Mucosa of descending colon (tissue), 3 donors: ENCODE data around the gene PHTF2. TPM values are rescaled to one million over a fixed set of nuclear protein-coding genes. Genes with fewer than 3 reads are reported as not detected.

ENCODE experiments used
- ATAC-seq: fragments of 200-7000 bp; cut with Tn5 transposase; one replicate; pipeline ENCODE4 v1.9.1; 2020; ENCODE audit warnings: mild to moderate bottlenecking, moderate library complexity
- DNase-seq, 3 donors: peaks; one replicate each; pipeline ENCODE4 v3.0.0-alpha.2; 2020
- H3K36me3 ChIP-seq: fragments of 200-600 bp; one replicate; pipeline ENCODE4 v1.8.0; 2021; ENCODE audit warnings: low read depth, mild to moderate bottlenecking
- H3K4me1 ChIP-seq: fragments of 200-600 bp; one replicate; pipeline ENCODE4 v1.8.0; 2021; ENCODE audit warnings: low read depth, mild to moderate bottlenecking
- H3K4me3 ChIP-seq: fragments of 200-600 bp; one replicate; pipeline ENCODE4 v1.8.0; 2021; ENCODE audit warnings: mild to moderate bottlenecking
- H3K9me3 ChIP-seq: fragments of 200-600 bp; one replicate; pipeline ENCODE4 v1.8.0; 2021; ENCODE audit warnings: mild to moderate bottlenecking
- intact Hi-C, 2 donors: fragments of 100-400 bp; cut with DNase I in 1 of 2; cut with micrococcal nuclease in 1 of 2; formaldehyde crosslinking; loops; one replicate each; pipeline versions ENCODE4 v1.11.0 to v1.11.1; 2022; cut with DNase I, micrococcal nuclease
- total RNA-seq, 3 donors: library from RNA; stranded (reverse); fragmentation: NEBNext Ultra II Directional in 2 of 3; extraction: Animal tissue kit (Norgen Biotek cat#: 25700) in 2 of 3; gene quantifications; one replicate each; pipeline versions ENCODE4 v1.2.1 to v1.2.4, GENCODE V29; 2021 to 2023
- TF ChIP-seq, protein P1 (sequence below): fragments of 200-600 bp; IDR thresholded peaks from one replicate; pipeline ENCODE4 v1.8.0; 2022; ENCODE audit warnings: antibody characterized with exemption, mild to moderate bottlenecking
- donor health status: DM: no; HTN: no; CAD: no; lungs with moderate emphysema.
- donor health status: DM: no; HTN: no; CAD: no.
- donor health status: DM: no; HTN: yes; CAD: no.

PHTF2 gene
- total RNA-seq, 3 donors from 2014 or later: 13.1 to 15.2 (median 13.7) TPM

- no peaks in the 10 kb centered on the region for H3K36me3 ChIP-seq
Observed at GRCh38 chr7:77824636-77825035, 26.1 kb downstream of the PHTF2 start.

DNA sequence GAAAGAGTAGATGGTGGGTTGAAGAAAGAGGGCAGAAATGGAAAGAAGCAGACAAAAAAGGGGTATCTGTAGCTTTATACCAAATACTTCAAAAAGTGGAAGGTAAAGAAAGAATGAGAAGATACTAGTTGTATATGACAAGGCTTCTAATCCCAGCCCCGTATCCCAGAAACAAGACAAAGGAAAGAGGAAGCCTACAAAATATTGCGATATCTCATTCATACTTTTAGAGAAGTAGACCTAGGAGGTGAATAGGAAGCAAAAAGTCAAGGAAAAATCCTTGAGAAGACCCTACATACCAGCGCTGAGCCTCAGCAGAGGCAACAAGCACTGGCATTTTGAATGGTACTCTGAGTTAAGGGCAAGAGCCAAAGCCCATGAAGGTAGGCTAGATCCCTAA, 26.6 kb downstream of the PHTF2 start:
- peaks cover 32% of the 10 kb centered on the region for H3K9me3 ChIP-seq
- no peaks in the 10 kb centered on the region for H3K36me3 ChIP-seq
- intact Hi-C loops: no loop called here
- ATAC-seq (no peak), DNase-seq (no peak)
- no peaks in the 10 kb centered on the region for H3K4me1 ChIP-seq
- no peak overlapping the region for H3K4me3 ChIP-seq
- TF ChIP-seq, protein P1, sequence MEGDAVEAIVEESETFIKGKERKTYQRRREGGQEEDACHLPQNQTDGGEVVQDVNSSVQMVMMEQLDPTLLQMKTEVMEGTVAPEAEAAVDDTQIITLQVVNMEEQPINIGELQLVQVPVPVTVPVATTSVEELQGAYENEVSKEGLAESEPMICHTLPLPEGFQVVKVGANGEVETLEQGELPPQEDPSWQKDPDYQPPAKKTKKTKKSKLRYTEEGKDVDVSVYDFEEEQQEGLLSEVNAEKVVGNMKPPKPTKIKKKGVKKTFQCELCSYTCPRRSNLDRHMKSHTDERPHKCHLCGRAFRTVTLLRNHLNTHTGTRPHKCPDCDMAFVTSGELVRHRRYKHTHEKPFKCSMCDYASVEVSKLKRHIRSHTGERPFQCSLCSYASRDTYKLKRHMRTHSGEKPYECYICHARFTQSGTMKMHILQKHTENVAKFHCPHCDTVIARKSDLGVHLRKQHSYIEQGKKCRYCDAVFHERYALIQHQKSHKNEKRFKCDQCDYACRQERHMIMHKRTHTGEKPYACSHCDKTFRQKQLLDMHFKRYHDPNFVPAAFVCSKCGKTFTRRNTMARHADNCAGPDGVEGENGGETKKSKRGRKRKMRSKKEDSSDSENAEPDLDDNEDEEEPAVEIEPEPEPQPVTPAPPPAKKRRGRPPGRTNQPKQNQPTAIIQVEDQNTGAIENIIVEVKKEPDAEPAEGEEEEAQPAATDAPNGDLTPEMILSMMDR: no peak

More at GRCh38 chr7:77824636-77825035, 26.1 kb downstream of the PHTF2 start:
- intact Hi-C loops: no loop called here
- DNase-seq: no peak
- H3K9me3 ChIP-seq: peaks cover 37% of the 10 kb centered on the region
- no peaks in the 10 kb centered on the region for H3K4me1 ChIP-seq
- no peak overlapping the region for H3K4me3 ChIP-seq
- TF ChIP-seq, protein P1: no peak
- ATAC-seq: no peak

DNA sequence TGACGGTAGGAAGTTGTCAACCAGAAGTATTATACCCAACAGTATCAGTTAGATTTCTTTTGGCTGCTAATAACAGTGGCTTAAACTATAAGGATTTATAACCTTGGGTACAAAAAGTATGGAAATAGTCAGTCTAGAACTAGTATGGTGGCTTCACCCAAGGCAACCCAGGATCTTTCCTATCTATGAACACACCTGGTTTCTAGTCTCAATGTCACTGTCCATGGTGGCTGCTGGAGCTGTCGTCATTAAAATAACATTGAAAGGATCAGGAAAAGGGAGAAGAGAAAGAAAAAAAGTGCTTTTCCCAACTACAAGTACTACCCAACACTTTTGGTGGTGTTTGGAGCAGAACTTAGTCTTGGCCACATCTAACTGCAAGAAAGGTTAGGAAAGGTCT, 27.7 kb downstream of the PHTF2 start:
- Histone ChIP-seq H3K9me3 (peaks cover 20% of the 10 kb centered on the region), H3K4me3 (no peak overlapping the region), H3K4me1 (no peaks in the 10 kb centered on the region), H3K36me3 (no peaks in the 10 kb centered on the region)
- TF ChIP-seq, protein P1: no peak
- no peak for DNase-seq
- intact Hi-C loops: no loop called here
- ATAC-seq: no peak

DNA sequence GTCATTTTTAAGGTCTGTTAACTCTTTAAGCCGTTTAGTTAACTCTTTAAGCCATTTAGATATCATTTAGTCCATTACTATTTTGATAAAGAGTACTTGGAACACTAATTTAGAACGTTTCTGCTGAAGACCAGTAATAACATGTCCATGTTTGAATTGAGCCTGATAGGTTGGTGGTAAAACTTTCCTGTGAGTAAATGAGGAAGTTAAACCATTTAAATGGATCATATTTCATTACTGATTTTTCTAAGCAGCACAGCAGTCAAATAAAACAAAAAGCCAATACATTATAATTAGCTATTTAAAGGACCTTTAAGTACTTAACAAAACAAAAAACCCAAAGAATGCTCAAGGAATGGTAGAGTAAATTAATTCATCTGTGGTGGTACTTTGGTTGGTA, 29.4 kb downstream of the PHTF2 start:
- H3K36me3 ChIP-seq: no peaks in the 10 kb centered on the region
- no peaks in the 10 kb centered on the region for H3K4me1 ChIP-seq
- peaks cover 8% of the 10 kb centered on the region for H3K9me3 ChIP-seq
- intact Hi-C loops: no loop called here
- no peak for DNase-seq
- ATAC-seq: no peak
- TF ChIP-seq, protein P1: no peak
- no peak overlapping the region for H3K4me3 ChIP-seq

DNA sequence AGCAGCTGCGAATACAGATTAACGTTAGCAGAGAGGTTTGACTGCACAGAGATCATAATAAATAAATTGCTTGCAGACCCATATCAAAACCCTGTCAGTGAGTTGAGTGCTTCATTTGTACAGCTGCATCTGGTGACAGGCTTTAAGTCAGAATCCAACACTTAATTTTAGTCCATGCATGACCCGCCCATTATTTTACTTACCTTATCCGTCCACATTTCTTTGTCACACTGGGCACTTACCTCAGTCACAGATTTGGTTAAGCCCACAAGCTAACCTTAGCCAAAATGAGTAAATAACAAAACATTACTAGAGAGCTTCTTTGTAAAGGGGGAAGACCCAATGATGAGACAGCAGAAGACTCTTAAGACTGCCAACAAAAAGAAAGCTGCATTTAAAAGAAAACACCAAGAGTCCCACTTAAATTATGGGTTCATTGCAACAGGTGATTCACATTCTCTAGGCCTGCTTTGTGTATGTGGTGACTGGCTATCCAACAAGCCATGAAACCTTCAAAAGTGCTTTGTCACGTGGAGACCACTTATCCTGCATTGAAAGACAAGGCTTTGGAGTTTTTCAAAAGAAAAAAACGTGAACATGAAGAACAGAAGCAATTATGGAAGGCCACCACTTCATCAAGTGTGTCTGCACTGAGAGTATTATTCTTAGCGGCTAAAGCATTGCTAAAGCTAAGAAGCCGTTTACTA, 32.2 kb downstream of the PHTF2 start:
- ATAC-seq (no peak), DNase-seq (no peak)
- intact Hi-C loops: no loop called here
- no peak overlapping the region for H3K4me3 ChIP-seq
- no peaks in the 10 kb centered on the region for H3K36me3 ChIP-seq
- H3K4me1 ChIP-seq: no peaks in the 10 kb centered on the region
- H3K9me3 ChIP-seq: peaks cover 6% of the 10 kb centered on the region
- TF ChIP-seq, protein P1: no peak

DNA sequence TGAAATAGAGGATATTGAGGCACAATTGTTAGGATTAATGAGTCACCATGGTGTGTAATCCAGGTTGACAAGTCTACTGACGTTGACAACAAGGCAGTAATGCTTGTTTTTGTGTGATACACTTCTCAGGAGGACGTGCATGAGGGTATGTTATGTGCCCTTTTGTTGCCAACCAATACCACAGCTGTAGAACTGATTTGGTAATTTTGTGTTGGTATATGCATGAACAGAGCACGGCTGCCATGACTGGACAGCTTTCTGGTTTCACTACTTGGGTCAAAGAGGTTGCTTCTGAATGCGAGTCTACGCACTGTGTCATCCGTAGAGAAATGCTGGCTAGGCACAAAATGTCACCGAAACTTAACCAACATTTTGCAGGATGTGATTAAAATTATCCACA, 32.9 kb downstream of the PHTF2 start:
- H3K4me1 ChIP-seq: no peaks in the 10 kb centered on the region
- H3K36me3 ChIP-seq: no peaks in the 10 kb centered on the region
- H3K4me3 ChIP-seq: no peak overlapping the region
- H3K9me3 ChIP-seq: no peaks in the 10 kb centered on the region
- DNase-seq (no peak), ATAC-seq (no peak)
- intact Hi-C loops: no loop called here
- TF ChIP-seq, protein P1: no peak
